Trophoblast cell (in vitro differentiated cells and primary cell): ENCODE measurements around the gene KCNIP3.

Source experiments
- DNase-seq, 2 donors: peaks; one replicate each; pipeline ENCODE4 v3.0.0-alpha.2; 2016
- H2AFZ ChIP-seq: 2 replicates; pipeline ENCODE4 v1.6.1; 2013; ENCODE audit warnings: low read length, moderate library complexity, mild to moderate bottlenecking; ENCODE audit not compliant: insufficient read depth, poor library complexity
- H2AK5ac ChIP-seq: 2 replicates; pipeline ENCODE4 v1.6.1; 2013; ENCODE audit warnings: mild to moderate bottlenecking, low read length
- H2BK120ac ChIP-seq: 2 replicates; pipeline ENCODE4 v1.6.1; 2013; ENCODE audit warnings: low read length, mild to moderate bottlenecking, moderate library complexity; ENCODE audit not compliant: insufficient read depth, poor library complexity
- H2BK12ac ChIP-seq: 2 replicates; pipeline ENCODE4 v1.6.1; 2013; ENCODE audit warnings: mild to moderate bottlenecking, low read length, moderate library complexity
- H2BK5ac ChIP-seq: 2 replicates; pipeline ENCODE4 v1.6.1; 2013; ENCODE audit warnings: low read length, low read depth, moderate library complexity, mild to moderate bottlenecking; ENCODE audit not compliant: poor library complexity
- H3K14ac ChIP-seq: 2 replicates; pipeline ENCODE4 v1.6.1; 2013; ENCODE audit warnings: mild to moderate bottlenecking, low read length
- H3K18ac ChIP-seq: 2 replicates; pipeline ENCODE4 v1.6.1; 2013; ENCODE audit warnings: mild to moderate bottlenecking, low read length
- H3K23ac ChIP-seq: 2 replicates; pipeline ENCODE4 v1.6.1; 2013; ENCODE audit warnings: low read length
- H3K27ac ChIP-seq: 2 replicates; pipeline ENCODE4 v1.5.1; 2013; ENCODE audit warnings: low read depth, mild to moderate bottlenecking, inconsistent platforms, low read length, moderate library complexity
- H3K27me3 ChIP-seq: 2 replicates; pipeline ENCODE4 v1.6.1; 2013; ENCODE audit warnings: inconsistent platforms, mild to moderate bottlenecking, low read length, moderate library complexity; ENCODE audit not compliant: insufficient read depth
- H3K36me3 ChIP-seq, 2 experiments: 1 replicate in 1 of 2; 2 replicates in 1 of 2; pipeline ENCODE4 v1.6.1; 2013; ENCODE audit warnings: low read length in 2 of 2, mild to moderate bottlenecking in 2 of 2, moderate library complexity in 1 of 2; ENCODE audit not compliant: insufficient read depth in 2 of 2, control insufficient read depth in 1 of 2
- H3K4ac ChIP-seq: 2 replicates; pipeline ENCODE4 v1.6.1; 2013; ENCODE audit warnings: low read depth, mild to moderate bottlenecking, low read length, moderate library complexity
- H3K4me1 ChIP-seq, 2 experiments: 1 replicate in 1 of 2; 2 replicates in 1 of 2; pipeline ENCODE4 v1.6.1; 2013; ENCODE audit warnings: low read length in 2 of 2, mild to moderate bottlenecking in 2 of 2, moderate library complexity in 1 of 2; ENCODE audit not compliant: insufficient read depth in 2 of 2, control insufficient read depth in 1 of 2
- H3K4me2 ChIP-seq: 2 replicates; pipeline ENCODE4 v1.6.1; 2013; ENCODE audit warnings: inconsistent platforms, mild to moderate bottlenecking, low read length, moderate library complexity
- H3K4me3 ChIP-seq: 2 replicates; pipeline ENCODE4 v1.5.1; 2013; ENCODE audit warnings: mild to moderate bottlenecking, low read depth, low read length, inconsistent platforms
- H3K79me1 ChIP-seq: one replicate; pipeline ENCODE4 v1.6.1; 2013; ENCODE audit warnings: low read length
- H3K79me2 ChIP-seq: 2 replicates; pipeline ENCODE4 v1.6.1; 2013; ENCODE audit warnings: low read length, mild to moderate bottlenecking; ENCODE audit not compliant: control insufficient read depth, insufficient read depth, poor library complexity
- H3K9ac ChIP-seq: 2 replicates; pipeline ENCODE4 v1.6.1; 2013; ENCODE audit warnings: mild to moderate bottlenecking, low read length
- H3K9me3 ChIP-seq: 2 replicates; pipeline ENCODE4 v1.6.1; 2013; ENCODE audit warnings: low read depth, mild to moderate bottlenecking, control low read depth, inconsistent platforms, low read length; ENCODE audit not compliant: insufficient read depth
- H4K12ac ChIP-seq: 2 replicates; pipeline ENCODE4 v1.6.1; 2013; ENCODE audit warnings: low read depth, mild to moderate bottlenecking, low read length, moderate library complexity
- H4K8ac ChIP-seq: 2 replicates; pipeline ENCODE4 v1.6.1; 2013; ENCODE audit warnings: low read depth, mild to moderate bottlenecking, low read length, moderate library complexity
- H4K91ac ChIP-seq: one replicate; pipeline ENCODE4 v1.6.1; 2013; ENCODE audit warnings: low read depth, mild to moderate bottlenecking, low read length, moderate library complexity
- WGBS: extraction: QIAGEN DNeasy Blood & Tissue Kit; methylation state at CpG from one replicate; pipeline ENCODE4 v1.1.7; 2013; ENCODE audit warnings: missing lambda C conversion rate; ENCODE audit not compliant: insufficient read length, insufficient coverage; ENCODE audit errors: extremely low coverage; 5-methylcytosine and 5-hydroxymethylcytosine counted together

KCNIP3 gene

DNA sequence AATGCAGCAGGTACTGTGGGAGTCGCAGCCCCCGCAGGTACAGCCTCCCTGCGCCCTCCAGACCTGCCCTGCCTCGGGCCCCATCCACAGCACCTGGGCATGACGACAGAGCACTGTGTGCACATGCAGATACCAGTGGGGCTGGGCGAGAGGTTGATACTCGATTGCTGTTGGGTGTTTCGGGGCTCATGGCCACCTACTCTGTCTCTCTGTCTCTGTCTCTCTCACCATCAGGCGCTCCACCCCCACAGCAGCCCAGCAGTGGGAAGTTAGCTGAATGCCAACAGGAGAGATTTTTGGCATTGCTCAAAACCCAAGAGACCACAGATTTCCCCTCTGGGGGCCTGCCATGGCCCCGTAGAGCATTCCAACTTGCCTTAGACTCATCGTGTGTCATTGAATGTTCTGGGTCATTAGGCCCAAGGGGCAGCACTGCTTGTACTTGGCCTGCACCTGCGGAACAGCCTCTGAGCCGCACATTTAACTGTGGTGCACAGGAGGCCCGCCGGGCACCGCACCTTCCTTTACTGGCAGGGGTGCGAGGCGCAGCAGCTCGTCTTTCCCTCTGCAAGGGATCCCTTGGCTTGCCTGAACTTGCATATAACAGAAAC, 18.8 kb downstream of the KCNIP3 start:
- Histone ChIP-seq H3K9ac (no peak overlapping the region), H3K27ac (no peak overlapping the region), H3K4me2 (no peak overlapping the region), H3K4me3 (no peak overlapping the region), H3K23ac (no peak overlapping the region), H4K91ac (no peak overlapping the region), H2AFZ (no peak overlapping the region), H2BK120ac (no peak overlapping the region), H3K9me3 (no peaks in the 10 kb centered on the region), H3K18ac (no peak overlapping the region), H3K36me3 (no peaks in the 10 kb centered on the region), H2BK12ac (no peak overlapping the region), H4K8ac (no peak overlapping the region), H3K79me2 (no peaks in the 10 kb centered on the region), H3K4me1 (peaks cover 6 to 14% of the 10 kb centered on the region in 2 experiments), H3K79me1 (no peaks in the 10 kb centered on the region), H2AK5ac (no peak overlapping the region), H2BK5ac (no peak overlapping the region), H3K14ac (no peak overlapping the region), H3K27me3 (no peaks in the 10 kb centered on the region), H3K4ac (no peak overlapping the region), H4K12ac (no peak overlapping the region)
- DNase-seq, result no peak
- WGBS, result no CpG with 5 or more reads among the region's 19 CpGs

DNA sequence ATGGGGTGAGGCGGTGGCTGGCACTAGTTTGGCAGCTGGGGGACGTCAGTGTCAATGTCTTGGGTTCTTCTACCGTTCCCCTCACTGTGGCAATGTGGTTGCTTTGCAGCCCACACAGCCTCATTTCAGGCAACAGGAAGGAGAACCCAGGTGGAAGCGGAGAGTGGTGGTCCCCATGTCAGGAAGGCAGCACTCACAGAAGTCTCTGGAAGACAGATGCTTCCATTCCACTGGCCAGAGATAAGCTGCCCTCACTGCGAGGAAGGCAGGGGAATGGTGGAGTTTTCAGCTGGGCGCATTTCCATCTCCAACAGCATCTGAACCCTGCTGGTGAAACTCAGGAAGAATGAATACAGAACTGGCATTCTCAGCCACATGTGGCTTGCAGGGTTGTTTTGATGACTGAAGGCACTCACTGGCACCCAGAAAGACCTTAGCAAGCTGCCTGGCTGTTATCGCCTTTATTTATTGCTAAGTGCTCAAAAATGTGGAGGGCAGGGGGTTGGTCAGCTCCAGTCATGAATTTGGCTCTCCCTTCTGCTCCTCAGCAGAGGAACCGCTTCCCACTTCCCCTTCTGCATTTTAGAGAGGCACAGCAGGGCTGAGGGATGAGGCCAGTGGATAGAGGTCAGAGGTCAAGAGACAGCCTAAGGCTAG, 19.4 kb downstream of the KCNIP3 start:
- Histone ChIP-seq H3K4ac (no peak overlapping the region), H3K4me1 (peaks cover 6 to 14% of the 10 kb centered on the region in 2 experiments), H3K4me2 (no peak overlapping the region), H3K18ac (no peak overlapping the region), H3K36me3 (no peaks in the 10 kb centered on the region), H2BK12ac (no peak overlapping the region), H2BK120ac (no peak overlapping the region), H3K79me1 (no peaks in the 10 kb centered on the region), H3K14ac (no peak overlapping the region), H2AK5ac (no peak overlapping the region), H3K27ac (no peak overlapping the region), H3K23ac (no peak overlapping the region), H3K4me3 (no peak overlapping the region), H3K9me3 (no peaks in the 10 kb centered on the region), H2BK5ac (no peak overlapping the region), H3K9ac (no peak overlapping the region), H4K91ac (no peak overlapping the region), H4K8ac (no peak overlapping the region), H3K27me3 (no peaks in the 10 kb centered on the region), H3K79me2 (no peaks in the 10 kb centered on the region), H2AFZ (no peak overlapping the region), H4K12ac (no peak overlapping the region)
- WGBS, result no CpG with 5 or more reads among the region's 8 CpGs
- DNase-seq, result no peak

DNA sequence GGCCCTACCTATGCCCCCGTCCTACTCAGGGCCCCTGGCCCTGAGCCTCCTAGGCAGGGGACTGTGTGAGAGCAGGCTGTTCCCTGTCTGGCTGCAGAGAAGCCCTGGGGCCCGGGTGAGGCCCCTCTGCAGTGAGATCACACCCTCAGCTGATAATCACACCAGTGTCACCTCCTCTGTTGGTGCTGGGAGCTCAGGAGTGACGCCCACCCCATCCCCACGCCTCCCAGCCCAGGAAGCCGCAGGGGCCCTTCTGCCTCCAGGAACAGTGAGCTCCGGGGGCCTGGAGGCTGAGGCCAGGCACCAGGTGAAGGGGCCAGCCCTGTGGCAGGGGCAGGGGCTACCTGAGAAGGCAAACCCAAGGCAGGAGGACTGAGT, 20.0 kb downstream of the KCNIP3 start:
- no peaks in the 10 kb centered on the region for H3K27me3 ChIP-seq
- H4K8ac ChIP-seq, result no peak overlapping the region
- H4K91ac ChIP-seq, result no peak overlapping the region
- H2AFZ ChIP-seq, result no peak overlapping the region
- H3K4me2 ChIP-seq, result no peak overlapping the region
- no peak overlapping the region for H3K14ac ChIP-seq
- WGBS, result no CpG with 5 or more reads among the region's 6 CpGs
- H3K23ac ChIP-seq, result no peak overlapping the region
- no peak overlapping the region for H2AK5ac ChIP-seq
- peaks cover 6 to 14% of the 10 kb centered on the region in 2 experiments for H3K4me1 ChIP-seq
- DNase-seq, result no peak
- no peak overlapping the region for H4K12ac ChIP-seq
- H2BK120ac ChIP-seq, result no peak overlapping the region
- no peak overlapping the region for H3K18ac ChIP-seq
- no peaks in the 10 kb centered on the region for H3K79me2 ChIP-seq
- no peak overlapping the region for H3K27ac ChIP-seq
- no peaks in the 10 kb centered on the region for H3K9me3 ChIP-seq
- no peak overlapping the region for H2BK5ac ChIP-seq
- H3K4ac ChIP-seq, result no peak overlapping the region
- no peak overlapping the region for H3K9ac ChIP-seq
- no peak overlapping the region for H3K4me3 ChIP-seq
- H2BK12ac ChIP-seq, result no peak overlapping the region
- H3K36me3 ChIP-seq, result no peaks in the 10 kb centered on the region
- no peaks in the 10 kb centered on the region for H3K79me1 ChIP-seq

DNA sequence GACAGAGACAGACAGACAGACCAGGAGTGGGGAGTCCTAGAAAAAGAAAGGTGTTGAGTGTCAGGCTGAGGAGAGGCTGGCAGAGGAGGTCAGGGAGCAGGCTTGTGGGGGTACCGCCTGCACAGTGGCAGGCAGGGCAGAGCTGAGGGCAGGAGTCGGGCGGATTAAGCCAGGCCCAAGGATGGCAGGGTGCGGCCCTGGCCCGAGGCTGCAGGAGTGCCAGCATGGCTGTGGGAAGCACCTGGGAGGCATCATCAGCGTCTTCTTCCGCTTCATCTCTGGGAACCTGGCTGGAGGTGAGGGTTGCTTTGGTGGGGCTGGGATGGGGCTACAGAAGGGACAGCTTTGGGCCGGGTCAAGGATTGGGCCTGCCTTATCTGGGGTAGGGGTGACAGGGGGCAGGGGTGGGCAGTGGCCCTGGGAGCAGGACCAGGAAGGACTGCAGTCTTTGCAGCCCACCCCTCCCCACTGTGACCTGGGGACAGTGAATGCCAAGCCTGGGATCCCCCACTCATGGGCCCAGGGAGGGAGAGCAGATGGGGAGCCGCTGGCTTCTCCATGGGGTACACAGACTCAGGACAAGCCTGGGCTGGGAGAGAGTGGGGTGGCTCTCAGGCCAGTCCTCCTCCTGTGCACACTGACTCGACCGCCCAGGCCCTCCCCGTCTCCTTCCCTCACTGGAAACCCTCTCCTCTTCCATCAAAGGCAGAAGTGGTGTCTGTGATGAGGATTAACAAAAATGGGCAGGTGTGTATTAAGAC, 20.7 kb downstream of the KCNIP3 start:
- H2BK5ac ChIP-seq, result no peak overlapping the region
- no peak for DNase-seq
- H3K23ac ChIP-seq, result no peak overlapping the region
- H3K4ac ChIP-seq, result no peak overlapping the region
- no peak overlapping the region for H3K9ac ChIP-seq
- H4K91ac ChIP-seq, result no peak overlapping the region
- no peak overlapping the region for H2AK5ac ChIP-seq
- no peaks in the 10 kb centered on the region for H3K27me3 ChIP-seq
- H3K4me1 ChIP-seq, result peaks cover 6 to 14% of the 10 kb centered on the region in 2 experiments
- H4K8ac ChIP-seq, result no peak overlapping the region
- H3K18ac ChIP-seq, result no peak overlapping the region
- no peaks in the 10 kb centered on the region for H3K36me3 ChIP-seq
- no peak overlapping the region for H3K27ac ChIP-seq
- no peaks in the 10 kb centered on the region for H3K9me3 ChIP-seq
- H3K79me1 ChIP-seq, result no peaks in the 10 kb centered on the region
- H3K4me3 ChIP-seq, result no peak overlapping the region
- no peak overlapping the region for H2BK12ac ChIP-seq
- H3K4me2 ChIP-seq, result no peak overlapping the region
- no peak overlapping the region for H3K14ac ChIP-seq
- no peak overlapping the region for H2BK120ac ChIP-seq
- no CpG with 5 or more reads among the region's 12 CpGs for WGBS
- H3K79me2 ChIP-seq, result no peaks in the 10 kb centered on the region
- H2AFZ ChIP-seq, result no peak overlapping the region
- H4K12ac ChIP-seq, result no peak overlapping the region
